GM21576 (cell line): ENCODE results near the gene SLC22A4.

Source experiments
- ATAC-seq: cut with Tn5 transposase; IDR thresholded peaks from one replicate; pipeline ENCODE4 v1.9.1; 2021; ENCODE audit warnings: mild to moderate bottlenecking, moderate library complexity; ENCODE audit not compliant: unreplicated experiment

The SLC22A4 gene

DNA sequence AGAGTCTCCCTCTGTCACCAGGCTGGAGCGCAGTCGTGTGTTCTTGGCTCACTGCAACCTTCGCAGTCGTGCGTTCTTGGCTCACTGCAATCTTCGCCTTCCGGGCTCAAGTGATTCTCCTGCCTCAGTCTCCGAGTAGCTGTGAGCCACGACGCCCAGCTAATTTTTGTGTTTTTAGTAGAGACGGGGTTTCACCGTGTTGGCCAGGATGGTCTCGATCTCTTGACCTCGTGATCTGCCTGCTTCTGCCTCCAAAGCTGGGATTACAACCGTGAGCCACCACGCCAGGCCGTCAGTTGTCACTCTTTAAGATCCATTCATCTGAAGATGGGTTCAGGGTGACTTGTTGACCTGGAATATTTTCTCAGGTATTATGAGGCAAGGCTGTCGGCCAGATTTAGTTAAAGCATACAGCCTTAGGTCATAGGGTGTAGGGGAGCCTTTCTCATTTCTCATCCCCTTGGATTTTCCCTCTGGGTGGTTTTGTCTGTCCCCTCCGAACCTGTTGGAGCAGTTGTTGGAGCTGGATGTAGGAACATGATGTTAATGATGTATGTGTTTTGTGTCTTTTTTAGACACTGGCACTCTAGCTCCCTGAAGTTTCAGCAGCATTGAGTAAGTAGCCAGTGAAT, 76.9 kb downstream of the SLC22A4 start:
- ATAC-seq, result no peak

DNA sequence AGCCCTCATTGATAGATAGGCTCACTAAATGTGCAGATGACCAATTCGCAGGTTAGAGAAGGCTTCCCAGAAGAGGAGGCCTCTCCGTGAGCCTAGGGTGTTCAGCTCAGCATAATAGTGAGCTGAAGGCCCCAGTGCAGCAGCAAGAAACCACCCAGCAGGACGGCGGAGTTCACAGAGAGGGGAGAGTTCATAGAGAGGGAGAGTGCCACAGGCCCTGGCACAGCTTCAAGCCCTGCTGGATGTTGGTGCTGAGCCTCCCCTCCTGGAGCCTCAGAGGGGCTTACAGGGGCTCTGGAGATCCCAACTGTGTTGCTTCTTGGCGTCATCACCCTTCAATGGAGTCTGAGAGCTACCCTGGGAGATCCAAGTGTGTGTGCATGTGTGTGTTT, 77.4 kb downstream of the SLC22A4 start:
- ATAC-seq, result no peak

DNA sequence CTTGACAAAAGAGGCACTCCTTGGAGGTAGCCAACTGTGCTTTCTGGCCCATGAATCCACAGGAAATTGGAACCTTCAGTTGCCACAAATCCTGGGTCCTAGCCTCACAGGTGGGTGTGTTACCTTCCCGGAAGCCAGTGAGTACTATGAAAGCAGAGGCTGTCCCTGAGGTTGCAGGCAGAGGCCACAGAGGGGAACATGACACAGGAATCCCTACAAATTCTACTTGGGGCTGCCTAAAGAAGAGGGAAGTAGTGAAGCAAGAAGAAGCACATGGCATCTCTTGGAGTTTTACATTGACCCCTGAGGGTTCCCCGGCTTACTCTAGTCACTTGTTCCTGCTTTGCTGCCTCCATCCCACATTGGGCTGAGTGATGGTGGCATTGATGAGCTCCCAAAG, 77.9 kb downstream of the SLC22A4 start:
- ATAC-seq, result no peak

DNA sequence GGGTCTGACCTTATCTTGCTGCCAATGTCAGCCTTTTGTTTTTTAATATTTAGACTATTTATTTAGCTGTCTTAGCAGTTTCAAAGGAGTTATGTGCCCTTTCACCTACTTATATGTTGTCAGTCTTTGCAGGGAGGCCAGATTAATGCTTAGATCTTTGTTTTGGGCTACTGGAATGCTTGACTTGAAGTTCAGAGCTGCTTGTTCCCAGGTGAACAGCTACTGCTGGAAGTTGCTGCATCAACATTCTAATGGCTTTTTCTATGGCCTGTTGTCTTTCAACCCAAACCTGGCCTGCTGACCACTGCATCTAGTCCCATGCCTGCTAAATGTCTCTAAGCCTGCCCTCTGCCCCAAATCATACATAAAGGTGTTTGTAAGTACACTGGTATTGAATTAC, 78.3 kb downstream of the SLC22A4 start:
- no peak for ATAC-seq

DNA sequence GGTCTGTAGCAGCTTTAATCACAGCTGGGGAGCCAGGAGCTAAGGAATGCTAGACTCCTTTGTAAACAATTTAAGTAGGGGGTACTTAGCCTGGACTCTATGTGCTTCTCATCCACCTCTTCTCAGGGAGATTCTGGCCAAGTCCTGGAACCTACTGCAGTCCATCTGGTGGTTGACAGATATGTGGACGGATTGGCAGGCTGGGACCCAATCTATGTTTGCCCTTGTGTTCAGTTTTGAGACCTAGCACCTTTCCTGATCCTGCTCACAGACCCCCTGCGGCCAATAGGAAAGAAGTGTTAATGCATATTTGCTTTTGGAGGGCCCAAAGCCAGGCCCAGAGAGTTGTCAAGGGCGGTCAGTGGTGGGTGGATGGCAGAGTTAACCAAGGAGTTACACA, 81.8 kb downstream of the SLC22A4 start:
- no peak for ATAC-seq

DNA sequence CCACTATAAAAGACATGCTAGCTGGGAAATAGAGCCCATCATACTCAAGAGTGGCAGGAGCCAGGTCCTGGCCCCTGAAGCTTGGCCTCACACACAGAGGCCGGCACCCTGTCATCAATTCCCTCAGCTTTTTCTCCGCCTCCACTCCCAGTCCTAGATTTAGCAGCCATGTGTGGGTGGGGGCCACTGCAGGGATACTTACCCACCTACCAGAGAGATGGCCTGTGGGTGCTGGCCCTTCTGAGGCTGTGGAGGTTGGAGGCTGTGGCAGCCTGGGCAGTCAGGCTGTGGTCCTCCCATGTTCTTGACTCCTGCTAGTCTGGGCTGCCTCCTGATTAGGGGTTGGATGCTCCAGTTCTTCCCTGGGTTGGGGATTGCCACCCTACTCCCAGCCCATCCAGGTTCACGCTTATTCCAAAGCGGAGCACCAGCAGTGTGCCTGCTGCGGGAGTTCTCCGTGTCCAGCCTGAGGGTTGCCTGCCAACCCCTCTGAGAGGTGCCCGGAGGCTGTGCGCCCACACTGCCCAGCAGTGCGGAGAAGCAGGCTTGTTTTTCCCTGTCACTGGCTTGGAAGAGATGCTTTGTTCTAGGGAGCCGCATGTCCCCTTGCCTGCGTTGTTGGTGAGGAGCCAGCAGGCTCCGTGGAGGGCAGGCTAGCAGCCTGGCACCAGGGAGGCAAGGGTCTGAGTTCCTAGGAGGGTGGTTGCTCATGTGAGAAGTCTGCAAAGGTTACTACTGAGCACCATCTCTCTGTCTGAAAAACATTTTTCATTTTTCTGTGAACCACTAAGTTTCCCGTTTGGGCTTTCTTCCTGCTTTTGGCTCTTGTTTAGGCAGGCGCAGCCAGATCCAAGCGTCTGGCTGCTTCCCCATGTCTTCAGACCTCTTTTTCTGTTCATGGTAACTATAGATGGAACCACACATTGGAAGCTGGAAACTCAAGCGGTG, 82.8 kb downstream of the SLC22A4 start:
- ATAC-seq, result no peak

DNA sequence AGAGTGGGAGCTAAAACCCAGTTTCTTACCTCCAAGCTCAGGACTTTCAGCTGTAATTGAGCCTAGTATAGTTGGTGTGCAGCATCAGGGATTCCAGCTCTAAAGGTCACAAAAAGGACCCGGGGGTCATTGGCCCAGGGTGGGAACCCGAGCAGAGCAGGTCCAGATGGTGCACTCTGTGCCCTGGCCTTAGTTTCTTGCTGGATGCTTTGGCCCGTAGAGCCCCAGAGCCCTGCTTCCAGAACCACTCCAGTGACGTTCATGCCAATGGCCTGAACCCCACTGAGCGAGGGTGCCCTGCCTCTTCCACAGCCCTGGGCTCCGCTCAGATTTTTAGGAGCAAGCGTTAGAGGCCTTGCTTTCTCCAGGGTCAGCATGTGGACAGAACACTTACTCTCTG, 83.5 kb downstream of the SLC22A4 start:
- ATAC-seq, result no peak

DNA sequence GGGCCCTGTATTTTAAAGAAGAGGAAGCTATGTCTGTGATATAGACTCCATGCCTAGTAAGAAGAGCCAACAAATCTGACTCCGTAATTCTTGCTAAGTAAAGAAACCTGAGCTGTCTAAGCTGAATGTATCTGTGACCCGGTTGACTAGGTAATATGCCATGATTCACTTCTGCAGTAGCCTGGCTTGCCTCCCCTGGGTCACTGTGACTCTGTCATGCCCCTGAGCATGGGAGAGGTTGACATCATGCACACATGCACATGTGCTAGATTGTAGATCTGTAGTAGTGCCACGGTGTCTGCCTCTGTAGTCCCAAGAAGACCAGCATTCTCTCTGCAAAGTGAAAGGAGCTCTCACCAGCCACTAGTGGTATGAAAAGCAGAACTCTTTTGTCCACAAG, 84.4 kb downstream of the SLC22A4 start:
- no peak for ATAC-seq

DNA sequence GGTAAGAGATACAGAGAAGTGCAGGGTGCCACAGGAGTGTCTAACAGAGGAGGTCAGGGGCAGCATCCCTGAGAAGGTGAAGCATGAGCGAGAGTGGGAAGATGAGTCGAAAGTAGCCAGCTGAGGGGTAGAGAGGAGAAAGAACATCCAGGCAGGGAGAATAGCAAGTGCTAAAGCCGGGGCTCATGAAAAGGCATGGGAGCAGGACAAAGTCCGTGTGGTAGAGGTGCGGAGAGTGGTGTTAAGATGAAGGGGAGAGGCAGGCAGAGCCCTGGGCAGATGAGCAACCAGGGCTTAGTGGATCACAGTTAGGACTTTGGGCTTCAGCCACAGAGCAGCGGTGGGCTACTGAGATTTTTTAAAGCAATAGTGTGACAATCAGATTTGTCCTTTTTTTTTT, 85.9 kb downstream of the SLC22A4 start:
- no peak for ATAC-seq

DNA sequence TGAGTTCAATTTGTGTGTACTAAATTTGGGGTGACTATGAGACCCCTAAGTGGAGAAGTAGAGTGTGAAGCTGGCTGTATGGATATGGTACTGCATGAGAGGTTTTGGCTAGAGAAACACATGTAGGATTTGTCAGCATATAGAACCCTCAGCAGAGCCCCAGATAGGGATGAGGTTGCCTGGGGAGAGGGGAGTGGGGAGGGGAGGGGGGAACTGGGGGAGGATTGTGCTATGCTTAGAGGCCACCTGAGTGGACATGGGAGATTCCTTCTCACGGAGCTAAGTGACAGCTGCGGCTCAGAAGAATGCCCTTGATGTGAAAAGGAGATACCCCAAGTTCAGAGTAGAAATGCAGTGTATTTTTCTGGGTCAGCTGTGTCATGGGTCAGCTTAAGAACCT, 86.5 kb downstream of the SLC22A4 start:
- no peak for ATAC-seq

DNA sequence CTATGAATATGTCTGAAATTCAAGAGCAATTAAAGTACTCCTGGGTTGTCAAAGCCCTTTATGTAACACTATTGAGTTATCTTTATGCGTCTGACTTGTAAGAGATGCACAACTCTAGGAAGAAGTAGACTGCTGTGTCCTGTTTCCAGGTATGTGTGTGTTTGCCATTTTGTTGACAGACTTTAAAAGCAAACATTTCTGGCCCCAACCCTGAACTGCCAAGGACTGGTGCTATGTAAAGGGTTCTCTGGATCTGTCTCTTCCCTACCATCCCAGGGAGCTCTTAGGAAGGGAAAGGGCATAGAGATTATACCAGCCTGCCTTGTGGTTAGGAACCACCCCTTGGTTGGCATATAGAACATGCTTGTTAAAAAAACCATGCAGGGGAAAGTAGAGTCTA, 87.4 kb downstream of the SLC22A4 start:
- no peak for ATAC-seq

DNA sequence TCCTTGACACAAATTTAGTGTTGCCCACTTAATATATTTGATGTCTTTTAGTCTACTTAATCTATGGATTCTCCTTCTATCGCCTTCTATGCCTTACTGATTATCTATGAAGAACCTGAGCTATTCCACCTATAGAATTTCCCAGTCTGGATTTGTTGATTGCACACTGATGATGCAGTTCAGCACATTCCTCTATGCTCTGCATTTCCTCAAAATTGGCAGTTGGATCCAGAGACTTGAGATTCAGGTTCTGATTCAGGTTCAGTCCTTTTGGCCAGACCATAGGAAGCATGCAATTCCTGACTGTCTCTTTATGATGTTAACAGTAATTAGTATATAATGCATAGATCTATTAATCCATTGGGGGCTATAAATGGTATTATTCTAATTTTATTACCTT, 89.1 kb downstream of the SLC22A4 start:
- ATAC-seq, result no peak

DNA sequence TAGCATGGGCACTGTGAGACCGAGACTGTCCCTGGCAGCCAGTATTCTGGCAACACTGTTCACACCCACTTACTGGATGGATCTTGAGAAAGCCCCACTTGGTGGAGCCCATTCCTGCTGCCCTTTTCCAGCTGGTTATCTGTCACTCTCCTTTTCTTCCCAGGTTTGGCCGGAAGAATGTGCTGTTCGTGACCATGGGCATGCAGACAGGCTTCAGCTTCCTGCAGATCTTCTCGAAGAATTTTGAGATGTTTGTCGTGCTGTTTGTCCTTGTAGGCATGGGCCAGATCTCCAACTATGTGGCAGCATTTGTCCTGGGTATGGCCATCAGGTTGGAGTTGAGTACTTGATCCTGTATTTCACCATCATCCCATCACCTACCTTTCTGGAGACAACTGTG, 89.8 kb downstream of the SLC22A4 start:
- no peak for ATAC-seq

DNA sequence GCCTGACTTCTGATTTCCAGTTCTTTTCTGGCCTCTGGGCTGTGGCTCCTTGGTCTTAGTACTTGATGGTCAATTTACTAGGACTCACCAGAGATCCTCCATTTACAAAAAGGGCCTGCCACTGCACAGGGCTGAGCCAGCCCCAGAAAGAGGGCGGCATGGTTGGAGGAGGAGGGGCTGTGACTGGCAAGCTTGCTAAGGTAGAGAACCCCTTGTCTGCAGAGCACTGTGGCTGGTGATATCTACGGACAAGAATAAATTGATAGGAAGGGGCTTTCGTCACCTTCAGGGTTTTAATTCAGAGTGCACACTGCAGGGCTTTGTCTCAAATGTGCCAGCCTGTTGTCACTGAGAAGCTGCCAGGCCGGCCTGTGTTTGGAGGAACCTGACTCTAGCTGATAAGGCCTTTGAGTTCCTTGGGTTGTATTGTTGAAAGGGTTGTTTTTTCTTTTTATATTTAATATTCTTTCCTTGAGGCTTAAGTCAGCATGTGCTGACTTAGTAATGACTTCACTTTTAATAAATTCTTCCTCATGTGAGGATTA, 90.4 kb downstream of the SLC22A4 start:
- no peak for ATAC-seq

DNA sequence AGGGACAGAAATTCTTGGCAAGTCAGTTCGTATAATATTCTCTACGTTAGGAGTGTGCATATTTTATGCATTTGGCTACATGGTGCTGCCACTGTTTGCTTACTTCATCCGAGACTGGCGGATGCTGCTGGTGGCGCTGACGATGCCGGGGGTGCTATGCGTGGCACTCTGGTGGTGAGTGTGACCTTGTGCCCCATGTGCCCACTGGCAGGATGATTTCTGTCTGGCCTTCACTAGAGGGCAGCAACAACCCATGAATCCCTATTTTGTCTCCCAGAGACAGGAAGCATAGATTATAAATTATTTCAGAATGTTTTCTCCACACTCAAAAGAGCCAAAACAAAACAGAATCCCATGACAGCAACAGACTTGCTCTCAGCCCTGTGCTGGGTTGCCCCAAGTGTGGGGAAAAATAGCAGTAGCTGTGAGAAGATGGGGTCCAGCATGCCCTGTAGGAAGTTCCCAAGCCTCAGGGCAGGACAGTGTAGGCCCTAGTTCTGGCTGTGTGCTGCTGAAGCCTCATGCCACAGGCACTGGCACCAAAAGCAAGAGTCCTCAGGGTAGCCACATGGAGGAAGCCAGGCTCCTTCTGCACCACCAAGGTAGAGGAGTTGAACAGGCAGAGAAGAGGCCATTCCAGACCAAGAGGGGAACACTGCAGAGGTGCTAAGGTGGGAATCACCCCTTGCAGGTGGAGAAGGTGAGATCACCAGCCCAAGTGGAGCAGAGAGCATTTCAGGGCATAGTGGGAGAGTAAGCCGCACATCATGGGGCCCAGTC, 91.3 kb downstream of the SLC22A4 start:
- ATAC-seq, result no peak

DNA sequence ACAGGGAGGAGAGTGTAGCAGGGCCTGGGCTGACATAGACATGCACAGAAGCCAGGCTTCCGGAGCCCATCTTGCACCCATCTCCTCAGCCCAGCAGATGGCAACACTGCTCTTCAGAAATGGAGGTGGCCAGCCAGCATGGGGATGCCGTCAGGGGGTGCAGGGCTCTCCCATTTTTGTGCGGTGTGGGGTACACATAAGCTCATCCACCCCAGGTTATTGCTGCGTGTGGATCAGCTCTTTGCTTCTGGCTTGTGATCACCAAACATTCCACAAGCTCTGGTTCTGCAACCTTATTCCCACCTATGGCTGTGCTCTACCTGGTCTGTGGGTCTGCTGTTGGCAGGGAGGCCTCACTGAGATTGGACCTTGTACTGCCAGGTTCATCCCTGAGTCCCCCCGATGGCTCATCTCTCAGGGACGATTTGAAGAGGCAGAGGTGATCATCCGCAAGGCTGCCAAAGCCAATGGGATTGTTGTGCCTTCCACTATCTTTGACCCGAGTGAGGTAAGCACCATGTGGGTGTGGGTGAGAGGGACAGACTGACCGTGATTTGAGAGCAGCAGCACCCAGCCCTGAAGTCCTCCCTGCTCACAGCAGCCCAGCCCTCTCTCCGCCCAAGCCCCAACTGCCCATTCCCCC, 92.6 kb downstream of the SLC22A4 start:
- ATAC-seq, result peak; percentile 77

DNA sequence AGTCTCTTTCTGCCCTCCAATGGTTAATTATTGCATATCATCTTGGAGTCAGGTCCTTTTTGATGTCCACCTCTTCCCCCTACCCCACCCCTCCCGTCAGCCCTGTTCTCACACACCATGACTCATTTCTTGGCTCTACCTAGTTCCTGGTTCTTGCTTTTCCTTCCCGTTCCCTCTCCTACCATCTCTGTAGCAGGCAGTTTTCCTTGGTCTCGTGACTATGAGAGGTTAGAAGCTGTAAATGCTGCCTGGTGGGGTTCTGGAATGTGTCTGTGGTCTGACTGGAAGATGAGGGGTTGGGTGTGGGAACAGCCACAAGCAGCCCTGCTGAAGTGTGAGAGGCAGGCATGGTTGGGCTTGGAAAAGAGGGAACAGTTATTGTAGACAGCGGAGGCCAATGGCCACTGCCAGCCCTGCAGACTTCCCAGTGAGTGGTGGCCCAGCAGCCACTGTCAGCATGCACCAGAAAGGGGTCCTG, 93.5 kb downstream of the SLC22A4 start:
- ATAC-seq, result no peak

DNA sequence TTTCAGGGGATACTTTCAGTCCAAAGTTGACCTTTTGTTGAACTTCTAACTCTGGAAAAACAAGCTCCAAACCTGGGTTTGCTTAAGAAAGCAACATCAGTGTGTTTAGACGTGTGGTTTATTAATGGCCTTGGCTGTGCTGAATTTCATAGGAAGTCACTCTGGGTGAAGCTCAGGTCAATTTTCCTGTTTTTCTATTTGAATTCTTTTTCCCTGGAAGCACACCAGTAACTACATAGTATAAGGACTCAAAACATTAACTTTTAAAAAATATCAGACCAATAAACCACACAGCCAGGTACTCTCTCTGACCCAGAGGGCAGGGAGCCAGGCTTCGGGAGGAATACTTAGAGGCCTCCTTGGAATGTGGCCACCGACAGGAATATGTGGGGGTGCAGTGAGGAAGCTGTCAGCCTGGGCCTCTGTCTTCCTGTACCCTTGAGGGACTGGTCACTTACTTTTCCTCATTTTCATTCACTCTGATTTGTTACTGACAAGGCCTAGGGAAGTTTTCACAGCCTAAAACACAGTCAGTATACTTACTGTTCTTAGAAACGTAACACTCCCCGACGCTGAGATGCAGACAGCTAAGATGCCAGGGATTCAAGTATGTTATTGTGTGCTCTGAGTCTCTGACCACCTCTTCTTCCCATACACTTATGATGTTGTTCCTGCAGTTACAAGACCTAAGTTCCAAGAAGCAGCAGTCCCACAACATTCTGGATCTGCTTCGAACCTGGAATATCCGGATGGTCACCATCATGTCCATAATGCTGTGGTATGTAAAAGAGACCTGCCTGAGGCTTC, 94.3 kb downstream of the SLC22A4 start:
- no peak for ATAC-seq

DNA sequence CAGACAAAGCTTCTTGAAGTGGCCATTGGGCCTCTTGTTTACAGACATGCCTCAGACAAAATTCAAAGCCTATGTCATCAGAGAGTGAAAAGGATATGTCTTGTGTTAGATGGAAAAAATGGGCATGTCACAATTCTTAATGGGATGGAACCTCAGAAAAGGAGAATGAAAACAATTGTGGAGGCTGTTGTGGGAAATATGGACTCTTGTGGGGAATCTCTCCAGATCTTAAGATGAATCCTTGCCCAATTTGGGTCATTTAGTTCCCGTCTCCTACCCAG, 94.8 kb downstream of the SLC22A4 start:
- ATAC-seq, result no peak

DNA sequence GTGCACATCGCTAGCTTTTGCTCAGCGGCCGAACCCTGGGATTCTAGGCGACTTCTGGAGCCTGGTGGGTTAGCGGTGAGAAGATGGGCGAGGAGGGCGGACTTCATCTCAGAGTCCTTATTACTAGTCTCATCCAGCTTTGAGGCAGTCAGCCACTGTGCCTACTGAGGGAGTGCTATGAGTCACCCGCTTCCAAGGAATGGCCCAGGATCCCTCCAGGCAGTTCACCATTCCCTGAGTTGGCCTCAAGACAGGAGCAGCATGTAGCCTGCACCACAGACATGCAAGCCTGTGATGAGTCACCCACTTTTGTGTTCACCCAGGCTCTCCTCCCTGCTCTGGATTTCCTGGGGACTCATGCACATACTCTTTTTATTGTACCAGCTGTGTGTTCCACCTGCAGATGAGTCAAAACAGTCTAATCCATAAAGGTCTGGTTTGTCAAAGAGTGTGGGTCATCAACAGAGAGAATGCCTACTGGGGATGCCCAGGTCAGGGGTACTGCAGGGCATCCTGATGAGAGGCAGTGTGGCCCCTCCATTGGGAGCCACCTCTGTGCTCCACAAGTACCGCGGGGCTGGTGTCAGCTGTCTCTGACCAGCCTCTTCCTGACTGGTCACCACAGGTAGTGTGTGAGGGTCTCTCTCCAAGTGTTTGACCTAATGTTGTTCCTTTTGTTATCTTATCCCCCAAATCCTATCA, 95.5 kb downstream of the SLC22A4 start:
- no peak for ATAC-seq
